EL (cell line): ENCODE measurements around the gene PRSS38.
A peak's percentile ranks its signal among the peaks of the same experiment; 100 is the strongest.

Source experiments
- DNase-seq: peaks from one replicate; pipeline ENCODE4 v3.0.0-alpha.2; 2016

Gene PRSS38

GRCh38 chr1:227779685-227780084, 35.8 kb upstream of the PRSS38 start:
- no peak for DNase-seq

- no peak for DNase-seq
Observed at GRCh38 chr1:227780101-227781044, 35.1 kb upstream of the PRSS38 start.

- no peak for DNase-seq
Observed at GRCh38 chr1:227781314-227781930, 34.1 kb upstream of the PRSS38 start.

GRCh38 chr1:227782226-227782625, 33.2 kb upstream of the PRSS38 start:
- DNase-seq: no peak

- no peak for DNase-seq
Observed at GRCh38 chr1:227785094-227785804, 30.2 kb upstream of the PRSS38 start.

GRCh38 chr1:227785805-227786671, 29.4 kb upstream of the PRSS38 start:
- no peak for DNase-seq

- DNase-seq: no peak
Observed at GRCh38 chr1:227786673-227787512, 28.6 kb upstream of the PRSS38 start.

GRCh38 chr1:227787513-227788270, 27.8 kb upstream of the PRSS38 start:
- peak; percentile 90 for DNase-seq

- peak; percentile 67 for DNase-seq
Observed at GRCh38 chr1:227788271-227789083, 27.0 kb upstream of the PRSS38 start.

- DNase-seq: peak; percentile 30
Observed at GRCh38 chr1:227789084-227790033, 26.1 kb upstream of the PRSS38 start.

GRCh38 chr1:227790034-227790400, 25.5 kb upstream of the PRSS38 start:
- no peak for DNase-seq

GRCh38 chr1:227790868-227791267, 24.6 kb upstream of the PRSS38 start:
- no peak for DNase-seq

GRCh38 chr1:227791425-227792143, 23.9 kb upstream of the PRSS38 start:
- DNase-seq: no peak

GRCh38 chr1:227792216-227793078, 23.0 kb upstream of the PRSS38 start:
- no peak for DNase-seq

- no peak for DNase-seq
Observed at GRCh38 chr1:227793079-227793947, 22.2 kb upstream of the PRSS38 start.
